ENCODE results near the gene REN. TPM values are rescaled to one million over a fixed set of nuclear protein-coding genes. Genes with fewer than 3 reads are reported as not detected.

Gene REN
- total and polyA plus RNA-seq, 2 of the 13 experiments (the other 11 are each of a cell fraction or from before 2014, with no cell fraction given) = not detected

DNA sequence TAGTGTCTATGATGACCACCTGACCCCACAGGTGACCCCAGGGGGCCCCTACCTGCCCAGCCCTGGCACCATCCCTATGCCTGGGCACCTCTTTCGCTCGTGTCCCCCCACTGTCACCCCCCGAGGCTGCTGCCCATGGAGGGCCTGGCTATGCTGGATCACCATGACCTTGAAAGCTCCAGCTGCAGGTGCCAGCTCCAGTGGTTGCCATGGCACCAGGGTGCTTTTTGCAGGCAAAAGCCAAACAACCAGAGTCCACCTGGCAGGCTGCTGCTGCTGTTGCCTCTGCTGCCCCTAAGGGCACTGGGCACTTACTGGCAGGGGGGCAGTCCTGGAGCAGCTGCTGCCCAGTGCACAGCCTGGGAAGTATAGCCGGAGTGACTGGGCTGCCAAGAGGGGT lies 36.0 kb downstream of the REN start (continued):
- no peak for TF ChIP-seq KLF9 (CRISPR knock-in tag; IDR thresholded peaks at IDR 0.05; ENCODE audit: low read depth)
- peak; percentile 21 for TF ChIP-seq ZNF883 (CRISPR knock-in tag; IDR thresholded peaks at IDR 0.05; ENCODE audit: not compliant biosample characterization)
- no peak for TF ChIP-seq HNRNPH1 (optimal IDR thresholded peaks at IDR 0.05; ENCODE audit: low read depth, low read length)
- TF ChIP-seq MIER2 (CRISPR knock-in tag; IDR thresholded peaks at IDR 0.05) = no peak
- TF ChIP-seq RFX3 (CRISPR knock-in tag; IDR thresholded peaks at IDR 0.05) = peak; percentile 65
- TF ChIP-seq AGO2 (optimal IDR thresholded peaks at IDR 0.05; ENCODE audit: low read depth, low read length) = peak; percentile 72
- peak; percentile 97 for TF ChIP-seq HNRNPL (IDR thresholded peaks at IDR 0.05; ENCODE audit: low read depth, low read length)
- peak; percentile 32; the same call in 1 of the 3 replicates for TF ChIP-seq MXI1 (IDR thresholded peaks at IDR 0.05; ENCODE audit: borderline replicate concordance, low read depth, low read length)
- TF ChIP-seq HDAC2 (CRISPR knock-in tag; IDR thresholded peaks at IDR 0.05) = no peak
- TF ChIP-seq, protein P1, sequence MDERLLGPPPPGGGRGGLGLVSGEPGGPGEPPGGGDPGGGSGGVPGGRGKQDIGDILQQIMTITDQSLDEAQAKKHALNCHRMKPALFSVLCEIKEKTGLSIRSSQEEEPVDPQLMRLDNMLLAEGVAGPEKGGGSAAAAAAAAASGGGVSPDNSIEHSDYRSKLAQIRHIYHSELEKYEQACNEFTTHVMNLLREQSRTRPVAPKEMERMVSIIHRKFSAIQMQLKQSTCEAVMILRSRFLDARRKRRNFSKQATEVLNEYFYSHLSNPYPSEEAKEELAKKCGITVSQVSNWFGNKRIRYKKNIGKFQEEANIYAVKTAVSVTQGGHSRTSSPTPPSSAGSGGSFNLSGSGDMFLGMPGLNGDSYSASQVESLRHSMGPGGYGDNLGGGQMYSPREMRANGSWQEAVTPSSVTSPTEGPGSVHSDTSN (CRISPR knock-in tag; IDR thresholded peaks at IDR 0.05) = no peak
- TF ChIP-seq, protein P2, sequence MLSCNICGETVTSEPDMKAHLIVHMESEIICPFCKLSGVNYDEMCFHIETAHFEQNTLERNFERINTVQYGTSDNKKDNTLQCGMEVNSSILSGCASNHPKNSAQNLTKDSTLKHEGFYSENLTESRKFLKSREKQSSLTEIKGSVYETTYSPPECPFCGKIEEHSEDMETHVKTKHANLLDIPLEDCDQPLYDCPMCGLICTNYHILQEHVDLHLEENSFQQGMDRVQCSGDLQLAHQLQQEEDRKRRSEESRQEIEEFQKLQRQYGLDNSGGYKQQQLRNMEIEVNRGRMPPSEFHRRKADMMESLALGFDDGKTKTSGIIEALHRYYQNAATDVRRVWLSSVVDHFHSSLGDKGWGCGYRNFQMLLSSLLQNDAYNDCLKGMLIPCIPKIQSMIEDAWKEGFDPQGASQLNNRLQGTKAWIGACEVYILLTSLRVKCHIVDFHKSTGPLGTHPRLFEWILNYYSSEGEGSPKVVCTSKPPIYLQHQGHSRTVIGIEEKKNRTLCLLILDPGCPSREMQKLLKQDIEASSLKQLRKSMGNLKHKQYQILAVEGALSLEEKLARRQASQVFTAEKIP (CRISPR knock-in tag; IDR thresholded peaks at IDR 0.05; ENCODE audit: borderline replicate concordance) = no peak
- TF ChIP-seq SYNCRIP (IDR thresholded peaks at IDR 0.05; ENCODE audit: insufficient read depth, low read depth, low read length) = no peak
- TF ChIP-seq CEBPB (IDR thresholded peaks at IDR 0.05; ENCODE audit: borderline replicate concordance, low read depth, low read length) = no peak
- TF ChIP-seq, protein P3, sequence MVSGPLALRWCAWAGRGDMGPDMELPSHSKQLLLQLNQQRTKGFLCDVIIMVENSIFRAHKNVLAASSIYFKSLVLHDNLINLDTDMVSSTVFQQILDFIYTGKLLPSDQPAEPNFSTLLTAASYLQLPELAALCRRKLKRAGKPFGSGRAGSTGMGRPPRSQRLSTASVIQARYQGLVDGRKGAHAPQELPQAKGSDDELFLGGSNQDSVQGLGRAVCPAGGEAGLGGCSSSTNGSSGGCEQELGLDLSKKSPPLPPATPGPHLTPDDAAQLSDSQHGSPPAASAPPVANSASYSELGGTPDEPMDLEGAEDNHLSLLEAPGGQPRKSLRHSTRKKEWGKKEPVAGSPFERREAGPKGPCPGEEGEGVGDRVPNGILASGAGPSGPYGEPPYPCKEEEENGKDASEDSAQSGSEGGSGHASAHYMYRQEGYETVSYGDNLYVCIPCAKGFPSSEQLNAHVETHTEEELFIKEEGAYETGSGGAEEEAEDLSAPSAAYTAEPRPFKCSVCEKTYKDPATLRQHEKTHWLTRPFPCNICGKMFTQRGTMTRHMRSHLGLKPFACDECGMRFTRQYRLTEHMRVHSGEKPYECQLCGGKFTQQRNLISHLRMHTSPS (CRISPR knock-in tag; IDR thresholded peaks at IDR 0.05; ENCODE audit: low read depth) = peak; percentile 94
- no peak for TF ChIP-seq YEATS2 (CRISPR knock-in tag; IDR thresholded peaks at IDR 0.05; ENCODE audit: borderline replicate concordance)
- TF ChIP-seq ZNF766 (CRISPR knock-in tag; IDR thresholded peaks at IDR 0.05; ENCODE audit: borderline replicate concordance) = no peak
- no peak for TF ChIP-seq SRSF4 (IDR thresholded peaks at IDR 0.05; ENCODE audit: low read depth, low read length, poor library complexity, severe bottlenecking)
- no peak for TF ChIP-seq ZNF660 (CRISPR knock-in tag; IDR thresholded peaks at IDR 0.05; ENCODE audit: borderline replicate concordance, low read depth)

All from HepG2 (cell line).